T follicular helper cell (primary cell): ENCODE measurements around the gene PXK.
"Not testable (repeated sequence)": the region's sequence is repeated elsewhere in the genome, so short reads cannot be mapped to it uniquely, and the experiment has no call there.

Source experiments
- DNase-seq: peaks from one replicate; pipeline ENCODE4 v3.0.0-alpha.2; 2020; ENCODE audit warnings: low read depth

The PXK gene

GRCh38 chr3:58419780-58420507 is 87.3 kb downstream of the PXK start:
- DNase-seq = no peak

DNA sequence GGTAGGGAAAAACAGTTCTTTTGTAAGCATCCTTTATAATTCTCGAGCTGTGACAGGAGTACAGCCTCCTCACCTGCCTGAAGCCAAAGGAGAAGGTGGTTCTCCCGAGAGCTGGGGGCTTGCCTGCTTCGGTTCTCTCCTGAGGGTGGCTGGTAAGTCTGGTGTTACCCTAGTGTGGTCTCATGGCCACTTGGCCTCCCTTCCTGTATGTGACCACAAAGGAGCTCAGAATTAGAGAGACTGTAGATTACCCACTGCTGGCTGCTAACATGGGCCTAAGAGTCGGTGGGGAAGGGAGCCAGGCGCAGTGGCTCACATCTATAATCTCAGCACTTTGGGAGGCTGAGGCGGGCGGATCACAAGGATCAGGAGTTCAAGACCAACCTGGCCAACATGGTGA is 88.3 kb downstream of the PXK start:
- no peak for DNase-seq

DNA sequence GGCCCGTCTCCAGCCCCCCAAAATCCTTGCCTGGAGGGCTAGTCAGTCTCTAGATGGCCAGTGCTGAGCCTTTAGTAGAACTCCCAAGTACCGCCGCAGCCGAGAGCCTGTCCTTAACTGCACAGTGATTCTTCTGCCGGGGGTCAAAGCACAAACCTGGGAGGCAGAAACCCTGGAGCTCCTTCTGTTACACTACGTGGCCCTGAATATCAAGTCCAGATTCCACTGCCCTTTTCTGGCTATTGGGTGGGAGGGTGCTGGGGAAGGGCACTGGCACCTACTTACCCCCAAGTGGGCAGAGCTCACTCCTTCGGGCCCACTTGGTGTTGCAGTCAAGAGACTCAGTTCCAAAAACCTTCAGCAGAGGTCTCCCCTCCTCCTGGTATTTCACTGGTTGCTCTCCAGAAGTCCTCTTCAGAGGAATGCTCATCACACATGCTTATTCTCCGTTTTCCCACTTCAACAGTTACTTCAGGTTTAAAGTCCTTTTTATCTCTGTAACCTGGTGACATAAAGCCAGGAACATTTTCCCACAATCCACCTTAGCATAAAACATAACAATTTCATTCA is 90.1 kb downstream of the PXK start:
- no peak for DNase-seq

GRCh38 chr3:58424613-58425012 is 91.9 kb downstream of the PXK start:
- no peak for DNase-seq

DNA sequence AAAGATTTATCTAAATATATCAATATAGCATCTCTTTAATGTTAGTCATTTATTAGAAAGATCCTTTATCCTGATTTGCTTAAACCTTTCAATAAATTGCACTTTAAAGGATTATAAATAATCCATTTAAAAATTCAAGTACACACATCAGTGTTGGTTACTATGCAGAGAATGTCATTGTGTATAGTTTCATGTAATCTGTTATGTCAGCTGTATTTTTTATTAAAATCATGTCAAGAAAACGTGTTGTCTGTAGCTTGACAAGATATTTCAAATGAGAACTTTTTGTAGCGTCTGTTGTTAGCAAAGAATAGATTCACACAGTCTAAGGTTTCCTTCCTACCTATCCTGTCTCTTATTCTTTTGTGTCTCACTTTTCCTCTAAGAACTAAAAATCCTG is 93.1 kb downstream of the PXK start:
- DNase-seq = no peak

GRCh38 chr3:58427661-58428361 is 95.1 kb downstream of the PXK start:
- no peak for DNase-seq

DNA sequence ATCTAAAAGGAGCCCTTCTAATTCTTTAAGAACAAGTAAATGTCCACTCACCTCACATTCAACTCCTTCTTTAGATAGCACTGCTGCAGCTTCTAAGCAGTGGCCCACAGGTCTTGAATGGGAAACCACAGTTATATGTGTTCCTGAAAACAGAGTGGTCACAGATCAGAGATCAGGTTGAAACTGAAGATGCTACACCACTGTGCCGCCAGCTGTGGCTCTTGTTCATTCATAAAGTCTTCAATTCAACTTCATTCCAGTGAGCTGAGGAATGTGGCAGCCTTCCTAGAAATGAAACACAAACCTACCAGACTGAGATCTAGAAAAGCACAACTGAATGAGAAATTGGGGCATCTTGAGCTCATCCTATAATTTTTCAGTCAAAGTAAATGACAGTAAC is 97.0 kb downstream of the PXK start:
- no peak for DNase-seq

DNA sequence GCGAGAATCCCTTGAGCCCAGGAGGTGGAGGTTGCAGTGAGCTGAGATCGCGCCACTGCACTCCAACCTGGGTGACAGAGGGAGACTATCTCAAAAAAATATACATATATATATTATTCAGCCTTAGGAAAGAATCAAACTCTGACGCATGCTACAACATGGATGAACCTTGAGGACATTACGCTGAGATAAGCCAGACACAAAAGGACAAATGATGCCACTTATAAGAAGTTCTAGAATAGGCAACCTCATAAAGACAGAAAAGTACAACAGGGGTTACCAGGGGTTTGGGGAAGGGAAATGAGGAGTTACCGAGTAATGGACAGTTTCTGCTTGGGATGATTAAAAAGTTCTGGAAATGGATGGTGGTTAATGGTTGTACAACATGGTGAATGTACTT is 100.2 kb downstream of the PXK start:
- no peak for DNase-seq

DNA sequence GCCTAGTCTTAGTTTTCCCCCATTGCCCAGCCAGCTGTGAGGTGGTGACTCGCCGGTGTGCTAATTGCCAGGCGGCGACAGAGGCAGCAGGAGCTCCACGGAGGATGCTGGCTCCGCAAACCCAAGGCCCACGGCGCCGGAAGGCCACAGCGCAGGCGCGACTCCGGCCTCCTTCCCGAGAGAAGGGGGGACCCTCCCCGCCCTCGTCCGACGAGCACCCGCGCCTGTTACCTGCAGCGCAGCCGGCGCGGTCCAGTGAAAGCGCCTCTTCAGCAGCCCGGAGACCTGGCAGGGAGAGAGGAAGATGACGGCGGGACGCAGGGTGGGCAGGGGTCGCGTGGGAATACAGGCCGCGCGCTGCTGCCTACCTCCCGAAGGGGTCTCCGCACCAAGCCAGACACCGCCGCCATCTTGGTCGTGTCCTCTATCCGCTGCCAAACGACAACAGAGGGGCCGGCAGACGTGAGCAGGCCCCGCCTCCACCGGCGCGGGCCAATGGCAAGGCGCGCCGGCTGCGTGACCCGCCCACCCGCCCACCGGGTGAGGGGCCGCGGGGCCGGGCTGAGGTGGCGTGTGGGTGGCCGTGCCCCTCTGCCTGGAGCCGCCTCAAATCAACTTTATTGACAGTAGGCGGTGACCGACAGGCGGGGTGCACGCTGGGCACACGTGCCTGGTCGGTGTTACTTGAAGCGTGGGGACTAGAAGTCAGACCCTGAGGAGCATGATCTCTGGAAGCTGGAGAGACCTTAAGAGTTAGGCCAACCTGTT is 100.9 kb downstream of the PXK start, which contains the start of gene PDHB:
Gene PDHB (minus strand): TSS at position 433 of the 768 bp plus-strand sequence. CDS start 23 bp downstream, at position 410.
- peak; percentile 78 for DNase-seq

DNA sequence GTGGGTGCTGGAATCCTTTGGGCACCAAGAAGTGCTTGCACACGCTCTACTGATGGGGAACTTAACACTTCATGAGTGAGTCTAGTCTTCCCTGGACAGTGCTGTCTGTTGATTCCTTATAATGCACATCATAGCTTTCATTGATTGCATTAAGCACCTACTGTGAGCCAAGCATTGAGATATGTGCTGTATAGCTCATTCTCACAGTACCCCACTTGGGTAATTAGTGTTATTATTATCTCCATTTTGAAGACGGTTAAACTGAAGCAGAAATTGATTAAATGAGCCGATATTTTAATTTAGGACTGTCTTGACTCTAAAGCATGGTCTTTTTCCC is 101.4 kb downstream of the PXK start:
- no peak for DNase-seq

DNA sequence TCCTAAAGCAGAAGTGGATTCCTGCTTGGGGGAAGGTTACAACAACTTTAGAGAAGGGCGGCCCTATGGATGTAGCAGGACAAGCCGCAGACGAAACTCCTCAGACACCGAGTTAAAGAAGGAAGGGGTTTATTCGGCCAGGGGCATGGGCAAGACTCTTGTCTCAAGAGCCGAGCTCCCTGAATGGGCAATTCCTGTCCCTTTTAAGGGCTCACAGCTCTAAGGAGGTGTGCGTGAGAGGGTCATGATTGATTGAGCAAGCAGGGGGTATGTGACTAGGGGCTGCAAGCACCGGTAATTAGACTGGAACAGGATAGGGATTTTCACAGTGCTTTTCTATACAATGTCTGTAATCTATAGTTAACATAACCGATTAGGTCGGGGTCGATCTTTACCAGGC is 101.8 kb downstream of the PXK start:
- no peak for DNase-seq

- DNase-seq = no peak
These were observed 102.3 kb downstream of the PXK start for GRCh38 chr3:58434990-58435389.

DNA sequence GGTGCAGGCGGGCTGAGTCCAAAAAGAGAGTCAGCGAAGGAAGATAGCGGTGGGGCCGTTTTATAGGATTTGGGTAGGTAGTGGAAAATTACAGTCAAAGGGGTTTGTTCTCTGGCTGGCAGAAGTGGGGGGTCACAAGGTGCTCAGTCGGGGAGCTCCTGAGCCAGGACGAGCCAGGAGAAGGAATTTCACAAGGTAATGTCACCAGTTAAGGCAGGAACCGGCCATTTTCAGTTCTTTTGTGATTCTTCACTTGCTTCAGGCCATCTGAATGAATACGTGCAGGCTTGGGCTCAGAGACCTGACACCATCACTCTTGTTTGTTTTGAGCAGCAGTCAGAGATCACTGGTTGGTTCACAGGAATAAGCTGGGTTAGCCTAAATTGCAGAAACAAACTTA is 104.6 kb downstream of the PXK start:
- DNase-seq = not testable (repeated sequence)

DNA sequence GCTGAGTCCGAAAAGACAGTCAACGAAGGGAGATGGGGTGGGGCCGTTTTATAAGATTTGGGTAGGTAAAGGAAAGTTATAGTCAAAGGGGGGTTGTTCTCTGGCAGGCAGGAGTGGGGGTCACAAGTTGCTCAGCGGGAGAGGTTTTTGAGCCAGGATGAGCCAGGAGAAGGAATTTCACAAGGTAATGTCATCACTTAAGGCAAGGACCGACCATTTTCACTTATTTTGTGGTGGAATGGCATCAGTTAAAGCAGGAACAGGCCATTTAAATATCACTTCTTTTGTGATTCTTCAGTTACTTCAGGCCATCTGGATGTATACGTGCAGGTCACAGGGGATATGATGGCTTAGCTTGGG is 108.3 kb downstream of the PXK start:
- not testable (repeated sequence) for DNase-seq

GRCh38 chr3:58441514-58442450 is 109.1 kb downstream of the PXK start:
- no peak for DNase-seq

- no peak for DNase-seq
These were observed 119.5 kb downstream of the PXK start for GRCh38 chr3:58452176-58452575.

DNA sequence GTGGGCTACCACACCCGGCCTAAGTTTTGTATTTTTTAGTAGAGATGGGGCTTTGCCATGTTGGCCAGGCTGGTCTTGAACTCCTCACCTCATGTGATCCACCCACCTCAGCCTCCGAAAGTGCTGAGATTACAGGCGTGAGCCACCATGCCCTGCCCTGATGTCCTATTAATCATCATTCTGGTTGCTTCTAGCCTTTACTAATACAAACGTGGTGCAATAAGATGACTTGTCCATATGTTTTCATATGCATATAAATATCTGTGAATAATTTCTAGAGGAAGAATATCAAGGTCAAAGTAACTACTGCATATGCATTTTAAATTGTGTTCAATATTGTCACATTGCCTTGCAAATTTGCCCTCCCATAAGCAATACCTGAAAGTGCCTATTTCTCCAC is 126.5 kb downstream of the PXK start:
- no peak for DNase-seq

GRCh38 chr3:58462829-58463180 is 130.1 kb downstream of the PXK start:
- no peak for DNase-seq

- peak; percentile 25 for DNase-seq
These were observed 130.7 kb downstream of the PXK start for GRCh38 chr3:58463181-58463941.

GRCh38 chr3:58463942-58464271 is 131.2 kb downstream of the PXK start:
- DNase-seq = no peak

- DNase-seq = no peak
These were observed 132.2 kb downstream of the PXK start for GRCh38 chr3:58464866-58465265.
